Activated naive CD8-positive, alpha-beta T cell (primary cell): ENCODE data around the gene GCLC.

ENCODE experiments used
- H3K27ac Mint-ChIP-seq: one replicate; pipeline ENCODE4 v1.8.0; 2021; ENCODE audit warnings: mixed read lengths
- H3K27me3 Mint-ChIP-seq: one replicate; pipeline ENCODE4 v1.8.0; 2021; ENCODE audit warnings: mixed read lengths
- H3K36me3 Mint-ChIP-seq: one replicate; pipeline ENCODE4 v1.8.0; 2021; ENCODE audit warnings: mixed read lengths
- H3K4me1 Mint-ChIP-seq: one replicate; pipeline ENCODE4 v1.8.0; 2021; ENCODE audit warnings: low read depth, mixed read lengths
- H3K4me3 Mint-ChIP-seq: one replicate; pipeline ENCODE4 v1.8.0; 2021; ENCODE audit warnings: mild to moderate bottlenecking, mixed read lengths
- H3K9me3 Mint-ChIP-seq: one replicate; pipeline ENCODE4 v1.8.0; 2021; ENCODE audit warnings: low read depth, mixed read lengths

GCLC gene

GRCh38 chr6:53520320-53520928 is 24.5 kb downstream of the GCLC start:
- Mint-ChIP-seq H3K27ac (no peak overlapping the region), H3K4me3 (no peak overlapping the region), H3K9me3 (no peaks in the 10 kb centered on the region), H3K27me3 (no peaks in the 10 kb centered on the region), H3K4me1 (no peaks in the 10 kb centered on the region), H3K36me3 (peaks cover 9% of the 10 kb centered on the region)

- no peaks in the 10 kb centered on the region for H3K27me3 Mint-ChIP-seq
- no peaks in the 10 kb centered on the region for H3K9me3 Mint-ChIP-seq
- H3K36me3 Mint-ChIP-seq = peaks cover 9% of the 10 kb centered on the region
- H3K27ac Mint-ChIP-seq = no peak overlapping the region
- H3K4me3 Mint-ChIP-seq = no peak overlapping the region
- no peaks in the 10 kb centered on the region for H3K4me1 Mint-ChIP-seq
Observed at GRCh38 chr6:53518862-53519261, 26.0 kb downstream of the GCLC start.

- Mint-ChIP-seq H3K4me1 (no peaks in the 10 kb centered on the region), H3K27ac (no peak overlapping the region), H3K36me3 (peaks cover 17% of the 10 kb centered on the region), H3K4me3 (no peak overlapping the region), H3K27me3 (no peaks in the 10 kb centered on the region), H3K9me3 (no peaks in the 10 kb centered on the region)
Observed at GRCh38 chr6:53517021-53517420, 27.9 kb downstream of the GCLC start.

- Mint-ChIP-seq H3K4me3 (no peak overlapping the region), H3K4me1 (no peaks in the 10 kb centered on the region), H3K9me3 (no peaks in the 10 kb centered on the region), H3K27ac (peak overlapping the region; percentile 30), H3K36me3 (peaks cover 15% of the 10 kb centered on the region), H3K27me3 (no peaks in the 10 kb centered on the region)
Observed at GRCh38 chr6:53514677-53515076, 30.2 kb downstream of the GCLC start.

- Mint-ChIP-seq H3K27ac (no peak overlapping the region), H3K36me3 (peaks cover 11% of the 10 kb centered on the region), H3K4me1 (no peaks in the 10 kb centered on the region), H3K4me3 (no peak overlapping the region), H3K9me3 (no peaks in the 10 kb centered on the region), H3K27me3 (no peaks in the 10 kb centered on the region)
Observed at GRCh38 chr6:53513519-53513966, 31.4 kb downstream of the GCLC start.

- Mint-ChIP-seq H3K4me1 (no peaks in the 10 kb centered on the region), H3K9me3 (no peaks in the 10 kb centered on the region), H3K27me3 (no peaks in the 10 kb centered on the region), H3K4me3 (no peak overlapping the region), H3K36me3 (peaks cover 15% of the 10 kb centered on the region), H3K27ac (no peak overlapping the region)
Observed at GRCh38 chr6:53513056-53513455, 31.8 kb downstream of the GCLC start.

GRCh38 chr6:53512626-53513025 is 32.3 kb downstream of the GCLC start:
- Mint-ChIP-seq H3K9me3 (no peaks in the 10 kb centered on the region), H3K27ac (no peak overlapping the region), H3K27me3 (no peaks in the 10 kb centered on the region), H3K36me3 (peaks cover 15% of the 10 kb centered on the region), H3K4me1 (no peaks in the 10 kb centered on the region), H3K4me3 (no peak overlapping the region)

GRCh38 chr6:53510746-53511145 is 34.2 kb downstream of the GCLC start:
- Mint-ChIP-seq H3K36me3 (peaks cover 20% of the 10 kb centered on the region), H3K9me3 (no peaks in the 10 kb centered on the region), H3K27me3 (no peaks in the 10 kb centered on the region), H3K4me1 (no peaks in the 10 kb centered on the region), H3K27ac (no peak overlapping the region), H3K4me3 (no peak overlapping the region)

GRCh38 chr6:53506872-53507271 is 38.0 kb downstream of the GCLC start:
- Mint-ChIP-seq H3K27me3 (no peaks in the 10 kb centered on the region), H3K4me3 (no peak overlapping the region)

GRCh38 chr6:53504512-53504911 is 40.4 kb downstream of the GCLC start:
- no peak overlapping the region for H3K4me3 Mint-ChIP-seq
- no peaks in the 10 kb centered on the region for H3K27me3 Mint-ChIP-seq
- no peaks in the 10 kb centered on the region for H3K4me1 Mint-ChIP-seq
- H3K9me3 Mint-ChIP-seq = no peaks in the 10 kb centered on the region
- no peak overlapping the region for H3K27ac Mint-ChIP-seq
- peaks cover 11% of the 10 kb centered on the region for H3K36me3 Mint-ChIP-seq

More at GRCh38 chr6:53506872-53507271, 38.0 kb downstream of the GCLC start:
- no peaks in the 10 kb centered on the region for H3K4me1 Mint-ChIP-seq
- H3K36me3 Mint-ChIP-seq = peaks cover 11% of the 10 kb centered on the region
- no peaks in the 10 kb centered on the region for H3K9me3 Mint-ChIP-seq
- no peak overlapping the region for H3K27ac Mint-ChIP-seq

GRCh38 chr6:53503060-53503459 is 41.8 kb downstream of the GCLC start:
- peaks cover 8% of the 10 kb centered on the region for H3K36me3 Mint-ChIP-seq
- no peaks in the 10 kb centered on the region for H3K27me3 Mint-ChIP-seq
- H3K4me3 Mint-ChIP-seq = no peak overlapping the region
- no peak overlapping the region for H3K27ac Mint-ChIP-seq
- H3K9me3 Mint-ChIP-seq = no peaks in the 10 kb centered on the region
- no peaks in the 10 kb centered on the region for H3K4me1 Mint-ChIP-seq

- Mint-ChIP-seq H3K4me1 (no peaks in the 10 kb centered on the region), H3K27me3 (no peaks in the 10 kb centered on the region), H3K4me3 (no peak overlapping the region), H3K27ac (no peak overlapping the region), H3K9me3 (no peaks in the 10 kb centered on the region), H3K36me3 (peaks cover 9% of the 10 kb centered on the region)
Observed at GRCh38 chr6:53501432-53501831, 43.5 kb downstream of the GCLC start.

GRCh38 chr6:53500095-53500494 is 44.8 kb downstream of the GCLC start:
- H3K9me3 Mint-ChIP-seq = no peaks in the 10 kb centered on the region
- no peaks in the 10 kb centered on the region for H3K4me1 Mint-ChIP-seq
- peaks cover 3% of the 10 kb centered on the region for H3K36me3 Mint-ChIP-seq
- no peak overlapping the region for H3K4me3 Mint-ChIP-seq
- no peaks in the 10 kb centered on the region for H3K27me3 Mint-ChIP-seq
- no peak overlapping the region for H3K27ac Mint-ChIP-seq

GRCh38 chr6:53499094-53499493 is 45.8 kb downstream of the GCLC start:
- Mint-ChIP-seq H3K27me3 (no peaks in the 10 kb centered on the region), H3K27ac (no peak overlapping the region), H3K4me3 (no peak overlapping the region), H3K4me1 (no peaks in the 10 kb centered on the region), H3K9me3 (no peaks in the 10 kb centered on the region), H3K36me3 (peaks cover 3% of the 10 kb centered on the region)

- H3K9me3 Mint-ChIP-seq = no peaks in the 10 kb centered on the region
- H3K27ac Mint-ChIP-seq = no peak overlapping the region
- peaks cover 3% of the 10 kb centered on the region for H3K36me3 Mint-ChIP-seq
- no peaks in the 10 kb centered on the region for H3K4me1 Mint-ChIP-seq
- H3K4me3 Mint-ChIP-seq = no peak overlapping the region
- H3K27me3 Mint-ChIP-seq = no peaks in the 10 kb centered on the region
Observed at GRCh38 chr6:53498649-53499048, 46.3 kb downstream of the GCLC start.

GRCh38 chr6:53497905-53498304 is 47.0 kb downstream of the GCLC start:
- Mint-ChIP-seq H3K27me3 (peaks cover 1% of the 10 kb centered on the region), H3K9me3 (no peaks in the 10 kb centered on the region), H3K36me3 (peaks cover 3% of the 10 kb centered on the region), H3K4me3 (no peak overlapping the region), H3K4me1 (peaks cover 4% of the 10 kb centered on the region), H3K27ac (no peak overlapping the region)
